ENCODE results near the gene TBCD.

TBCD gene

DNA sequence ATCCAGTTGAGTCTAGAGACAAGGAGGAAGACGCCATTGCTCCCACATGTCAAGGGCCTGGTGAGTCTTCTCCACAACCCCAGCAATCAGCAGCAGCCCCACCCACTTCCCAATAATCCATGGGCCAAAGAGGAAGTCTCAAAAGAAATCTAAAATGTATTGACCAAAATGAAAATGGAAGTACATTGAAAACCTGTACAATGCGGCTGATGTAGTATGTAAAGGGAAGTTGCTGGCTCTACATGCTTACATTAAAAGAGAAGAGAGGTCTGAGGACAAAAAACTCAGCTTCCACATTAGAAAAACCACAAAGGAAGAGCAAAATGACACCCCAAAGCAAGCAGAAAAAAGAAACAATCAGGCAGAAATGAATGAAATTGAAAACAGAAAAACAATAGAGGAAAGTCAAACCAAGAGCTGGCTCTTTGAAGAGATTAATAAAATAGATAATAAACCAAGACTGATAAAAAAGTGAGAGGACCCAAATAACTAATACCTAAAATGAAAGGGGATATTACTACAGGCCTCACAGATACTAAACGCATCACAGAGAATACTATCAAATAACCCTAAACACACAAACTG, 227.0 kb downstream of the TBCD start:
- Histone ChIP-seq H3K36me3 (ENCODE audit: low read length) (no peaks in the 10 kb centered on the region), H3K27me3 (ENCODE audit: low read length) (no peaks in the 10 kb centered on the region), H3F3A (ENCODE audit: insufficient read depth) (no peaks in the 10 kb centered on the region), H3K4me2 (ENCODE audit: low read depth, low read length, poor library complexity, severe bottlenecking) (no peak overlapping the region), H3K9me3 (ENCODE audit: insufficient read depth, low read length) (no peaks in the 10 kb centered on the region), H3K4me3 (ENCODE audit: insufficient read depth, low read length, poor library complexity, severe bottlenecking) (no peak overlapping the region), H3K27ac (ENCODE audit: low read depth, low read length) (no peak overlapping the region), H3K79me2 (ENCODE audit: insufficient read depth, low read length) (no peaks in the 10 kb centered on the region), H3K9me2 (replicated peaks; ENCODE audit: insufficient read depth, low read length) (no peaks in the 10 kb centered on the region), H4K20me1 (ENCODE audit: low read depth, low read length) (no peaks in the 10 kb centered on the region), H3K9ac (ENCODE audit: low read length) (no peak overlapping the region), H2AFZ (ENCODE audit: low read depth, low read length, severe bottlenecking) (no peak overlapping the region)
- TF ChIP-seq, protein P1, sequence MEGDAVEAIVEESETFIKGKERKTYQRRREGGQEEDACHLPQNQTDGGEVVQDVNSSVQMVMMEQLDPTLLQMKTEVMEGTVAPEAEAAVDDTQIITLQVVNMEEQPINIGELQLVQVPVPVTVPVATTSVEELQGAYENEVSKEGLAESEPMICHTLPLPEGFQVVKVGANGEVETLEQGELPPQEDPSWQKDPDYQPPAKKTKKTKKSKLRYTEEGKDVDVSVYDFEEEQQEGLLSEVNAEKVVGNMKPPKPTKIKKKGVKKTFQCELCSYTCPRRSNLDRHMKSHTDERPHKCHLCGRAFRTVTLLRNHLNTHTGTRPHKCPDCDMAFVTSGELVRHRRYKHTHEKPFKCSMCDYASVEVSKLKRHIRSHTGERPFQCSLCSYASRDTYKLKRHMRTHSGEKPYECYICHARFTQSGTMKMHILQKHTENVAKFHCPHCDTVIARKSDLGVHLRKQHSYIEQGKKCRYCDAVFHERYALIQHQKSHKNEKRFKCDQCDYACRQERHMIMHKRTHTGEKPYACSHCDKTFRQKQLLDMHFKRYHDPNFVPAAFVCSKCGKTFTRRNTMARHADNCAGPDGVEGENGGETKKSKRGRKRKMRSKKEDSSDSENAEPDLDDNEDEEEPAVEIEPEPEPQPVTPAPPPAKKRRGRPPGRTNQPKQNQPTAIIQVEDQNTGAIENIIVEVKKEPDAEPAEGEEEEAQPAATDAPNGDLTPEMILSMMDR (IDR thresholded peaks at IDR 0.05; ENCODE audit: insufficient read depth, low read length, poor library complexity, severe bottlenecking) = no peak
- TF ChIP-seq EZH2phosphoT487 (conservative IDR thresholded peaks at IDR 0.05; ENCODE audit: low read length) = no peak

DNA sequence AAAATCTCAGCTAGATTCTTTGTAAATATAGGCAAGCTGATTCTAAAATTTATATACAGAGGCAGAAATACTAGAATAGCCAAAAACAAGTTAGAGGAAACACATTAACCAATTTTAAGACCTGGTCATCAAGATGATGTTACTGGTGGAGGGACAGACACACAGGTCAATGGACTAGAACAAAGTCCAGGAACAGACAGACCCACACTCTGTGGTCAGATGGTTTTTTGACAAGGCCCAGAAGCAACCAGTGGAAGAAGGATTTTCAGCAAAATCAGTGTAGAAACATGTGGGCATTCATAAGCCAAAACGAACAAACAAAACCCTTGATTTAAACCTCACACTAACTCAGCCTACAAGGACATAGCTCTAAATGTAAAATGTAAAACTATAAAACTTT, 227.9 kb downstream of the TBCD start:
- Histone ChIP-seq H2AFZ (ENCODE audit: low read depth, low read length, severe bottlenecking) (no peak overlapping the region), H3F3A (ENCODE audit: insufficient read depth) (no peaks in the 10 kb centered on the region), H3K4me3 (ENCODE audit: insufficient read depth, low read length, poor library complexity, severe bottlenecking) (no peak overlapping the region), H3K36me3 (ENCODE audit: low read length) (no peaks in the 10 kb centered on the region), H3K79me2 (ENCODE audit: insufficient read depth, low read length) (no peaks in the 10 kb centered on the region), H3K4me2 (ENCODE audit: low read depth, low read length, poor library complexity, severe bottlenecking) (no peak overlapping the region), H3K27ac (ENCODE audit: low read depth, low read length) (no peak overlapping the region), H3K27me3 (ENCODE audit: low read length) (no peaks in the 10 kb centered on the region), H3K9ac (ENCODE audit: low read length) (no peak overlapping the region), H3K9me2 (replicated peaks; ENCODE audit: insufficient read depth, low read length) (no peaks in the 10 kb centered on the region), H3K9me3 (ENCODE audit: insufficient read depth, low read length) (no peaks in the 10 kb centered on the region), H4K20me1 (ENCODE audit: low read depth, low read length) (no peaks in the 10 kb centered on the region)
- TF ChIP-seq, protein P1 (IDR thresholded peaks at IDR 0.05; ENCODE audit: insufficient read depth, low read length, poor library complexity, severe bottlenecking) = no peak
- TF ChIP-seq EZH2phosphoT487 (conservative IDR thresholded peaks at IDR 0.05; ENCODE audit: low read length) = no peak

- H4K20me1 ChIP-seq (ENCODE audit: low read depth, low read length) = no peaks in the 10 kb centered on the region
- H3K9me2 ChIP-seq (replicated peaks; ENCODE audit: insufficient read depth, low read length) = no peaks in the 10 kb centered on the region
- no peak overlapping the region for H2AFZ ChIP-seq (ENCODE audit: low read depth, low read length, severe bottlenecking)
- no peak overlapping the region for H3K9ac ChIP-seq (ENCODE audit: low read length)
- no peak overlapping the region for H3K27ac ChIP-seq (ENCODE audit: low read depth, low read length)
- H3F3A ChIP-seq (ENCODE audit: insufficient read depth) = no peaks in the 10 kb centered on the region
- no peak overlapping the region for H3K4me2 ChIP-seq (ENCODE audit: low read depth, low read length, poor library complexity, severe bottlenecking)
- no peaks in the 10 kb centered on the region for H3K9me3 ChIP-seq (ENCODE audit: insufficient read depth, low read length)
- no peaks in the 10 kb centered on the region for H3K27me3 ChIP-seq (ENCODE audit: low read length)
- no peaks in the 10 kb centered on the region for H3K79me2 ChIP-seq (ENCODE audit: insufficient read depth, low read length)
- H3K4me3 ChIP-seq (ENCODE audit: insufficient read depth, low read length, poor library complexity, severe bottlenecking) = no peak overlapping the region
- TF ChIP-seq, protein P1 (IDR thresholded peaks at IDR 0.05; ENCODE audit: insufficient read depth, low read length, poor library complexity, severe bottlenecking) = no peak
- TF ChIP-seq EZH2phosphoT487 (conservative IDR thresholded peaks at IDR 0.05; ENCODE audit: low read length) = no peak
- H3K36me3 ChIP-seq (ENCODE audit: low read length) = no peaks in the 10 kb centered on the region
These were observed 228.8 kb downstream of the TBCD start for GRCh38 chr17:82980632-82981031.
